ENCODE results near the gene P2RY2.

GRCh38 chr11:73249853-73250783, 32.0 kb downstream of the P2RY2 start:
- TF ChIP-seq E2F1 (CRISPR knock-in tag; IDR thresholded peaks at IDR 0.05) = no peak
- no peak for TF ChIP-seq EGR1 (conservative IDR thresholded peaks at IDR 0.05)

Data from K562 (cell line).